Lung (tissue), 12 donors: ENCODE data around the gene AGPS. TPM values are rescaled to one million over a fixed set of nuclear protein-coding genes. Genes with fewer than 3 reads are reported as not detected.

Experiments
- ATAC-seq: fragments of 200-7000 bp; cut with Tn5 transposase; one replicate; pipeline ENCODE4 v1.9.1; 2020; ENCODE audit warnings: moderate number of reproducible peaks; ENCODE audit not compliant: insufficient read depth, low FRiP score
- DNase-seq, 3 donors: peaks; one replicate each; pipeline ENCODE4 v3.0.0-alpha.2; 2013 to 2017
- H3K27ac ChIP-seq, 2 donors: one replicate each; pipeline ENCODE4 v1.5.1; 2013; ENCODE audit warnings: mild to moderate bottlenecking in 2 of 2, moderate library complexity in 2 of 2, control low read depth in 1 of 2, inconsistent platforms in 1 of 2, low read depth in 1 of 2, low read length in 1 of 2
- H3K27me3 ChIP-seq, 3 donors: one replicate each; pipeline ENCODE4 v1.5.1; 2013; ENCODE audit warnings: low read length in 2 of 3; ENCODE audit not compliant: control insufficient read depth in 3 of 3, insufficient read depth in 3 of 3
- H3K36me3 ChIP-seq, 4 donors: one replicate each; pipeline ENCODE4 v1.5.1; 2013; ENCODE audit warnings: low read length in 4 of 4, mild to moderate bottlenecking in 1 of 4, moderate library complexity in 1 of 4; ENCODE audit not compliant: control insufficient read depth in 4 of 4, insufficient read depth in 4 of 4
- H3K4me1 ChIP-seq, 5 donors: one replicate each; pipeline ENCODE4 v1.5.1; 2013; ENCODE audit warnings: low read length in 5 of 5, mild to moderate bottlenecking in 2 of 5, moderate library complexity in 1 of 5; ENCODE audit not compliant: control insufficient read depth in 5 of 5, insufficient read depth in 5 of 5
- H3K4me3 ChIP-seq: one replicate; pipeline ENCODE4 v1.5.1; 2013; ENCODE audit warnings: mild to moderate bottlenecking, control low read depth, moderate library complexity
- H3K9ac ChIP-seq, 2 donors: one replicate each; pipeline ENCODE4 v1.5.1; 2013; ENCODE audit warnings: low read length in 2 of 2, control low read depth in 1 of 2; ENCODE audit not compliant: insufficient read depth in 1 of 2
- H3K9me3 ChIP-seq, 4 donors: one replicate each; pipeline ENCODE4 v1.5.1; 2013; ENCODE audit warnings: low read length in 3 of 4, mild to moderate bottlenecking in 1 of 4, moderate library complexity in 1 of 4; ENCODE audit not compliant: control insufficient read depth in 4 of 4, insufficient read depth in 3 of 4
- CTCF ChIP-seq: IDR thresholded peaks from 2 replicates; pipeline ENCODE4 v1.5.1; 2012; ENCODE audit warnings: mild to moderate bottlenecking; ENCODE audit errors: control extremely low read depth, extremely low read depth
- WGBS, 2 donors: extraction: QIAGEN DNeasy Blood & Tissue Kit; methylation state at CpG; one replicate each; pipeline ENCODE4 v1.1.7; 2013; 5-methylcytosine and 5-hydroxymethylcytosine counted together
- polyA plus RNA-seq, 2 donors: library from polyadenylated mRNA; stranded (reverse); fragments of 200-250 nt; gene quantifications; one replicate each; pipeline ENCODE4 v1.2.1, GENCODE V29; 2013
- total RNA-seq, 2 donors: library from RNA; depleted of rRNA in 1 of 2; stranded (reverse); fragments of >200 nt in 1 of 2; gene quantifications; one replicate each; pipeline ENCODE4 v1.2.1, GENCODE V29; 2014 to 2021
- donor health status: control.
- donor health status: control.
- donor health status: Bipolar disorder and iron deficiency.
- donor health status: healthy.
- donor health status: DM: yes; HTN: yes; CAD: no.

Gene AGPS
- total and polyA plus RNA-seq, 4 donors = 5.2 to 43.9 (median 23.8) TPM

DNA sequence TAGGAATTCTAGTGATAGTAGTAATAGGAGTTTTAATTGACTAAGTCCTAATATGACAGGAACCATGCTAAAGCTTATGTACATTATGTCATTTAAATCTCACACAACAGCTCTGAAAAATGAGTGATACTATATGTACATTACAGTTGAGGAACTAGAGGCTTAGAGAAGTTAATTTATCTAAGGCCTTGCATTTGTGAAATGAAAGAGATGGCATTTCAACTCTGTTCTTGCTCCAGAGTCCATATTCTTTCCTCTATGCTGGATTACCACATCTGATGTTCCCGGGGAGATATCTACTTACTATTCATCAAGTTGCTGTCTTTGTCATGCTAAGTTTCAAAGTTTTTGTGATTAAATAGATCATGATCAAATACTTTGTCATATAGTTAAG is 5.7 kb downstream of the AGPS start:
- no peaks in the 10 kb centered on the region for H3K9me3 ChIP-seq
- WGBS, 2 donors = 34 to 70% methylated on average over 1 of the region's 1 CpG
- TF ChIP-seq CTCF = no peak
- ATAC-seq (no peak), DNase-seq (no peak)
- H3K27me3 ChIP-seq = no peaks in the 10 kb centered on the region
- H3K9ac ChIP-seq = no peak overlapping the region
- no peak overlapping the region for H3K27ac ChIP-seq
- H3K4me1 ChIP-seq = peaks cover 0 to 32% (median 4%) of the 10 kb centered on the region in 5 donors
- no peak overlapping the region for H3K4me3 ChIP-seq
- no peaks in the 10 kb centered on the region for H3K36me3 ChIP-seq

DNA sequence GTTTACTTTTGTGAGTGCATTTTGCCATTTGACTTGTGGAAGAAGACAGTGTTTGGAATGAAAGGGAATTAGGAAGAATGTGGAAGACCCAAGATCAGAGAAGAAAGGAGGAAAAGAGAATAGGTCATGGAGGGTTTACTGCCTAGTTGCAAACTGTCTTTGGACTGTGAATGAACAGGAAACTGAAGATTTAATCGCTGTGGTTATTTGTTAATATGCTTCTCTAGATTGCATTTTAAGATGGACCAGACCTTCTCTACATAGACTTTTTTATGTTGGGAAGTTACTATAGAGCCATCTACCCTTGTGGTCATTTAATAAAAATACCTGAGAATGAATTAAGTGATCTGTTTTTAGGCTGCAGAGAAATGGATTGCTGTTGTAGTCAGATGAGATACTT is 6.2 kb downstream of the AGPS start:
- DNase-seq (no peak), ATAC-seq (no peak)
- no peaks in the 10 kb centered on the region for H3K27me3 ChIP-seq
- no peak overlapping the region for H3K9ac ChIP-seq
- WGBS, 2 donors = 53 to 61% methylated on average over 1 of the region's 1 CpG
- no peak overlapping the region for H3K4me3 ChIP-seq
- H3K9me3 ChIP-seq = no peaks in the 10 kb centered on the region
- H3K27ac ChIP-seq = peak overlapping the region in 1 of 2 donors; percentile 21
- H3K36me3 ChIP-seq = no peaks in the 10 kb centered on the region
- peaks cover 0 to 27% (median 2%) of the 10 kb centered on the region in 5 donors for H3K4me1 ChIP-seq
- TF ChIP-seq CTCF = no peak

DNA sequence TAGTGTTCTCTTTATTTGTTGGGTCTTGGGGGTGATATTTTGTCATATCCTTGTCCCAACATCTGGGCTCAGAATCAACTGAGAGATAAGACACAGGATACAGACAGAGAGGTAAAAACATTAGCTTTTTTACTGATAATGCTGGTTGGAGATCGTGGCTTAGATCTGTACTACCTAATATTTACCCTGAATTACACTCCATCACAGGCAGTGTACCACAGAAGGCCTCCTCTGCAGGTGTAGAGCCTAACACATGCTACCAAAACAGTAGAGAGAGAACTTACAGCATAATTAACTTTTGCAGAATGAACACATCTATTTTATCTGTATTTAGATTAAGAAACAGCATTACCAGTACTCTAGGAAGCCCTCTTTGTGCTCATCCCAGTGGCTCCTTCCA is 6.8 kb downstream of the AGPS start:
- Histone ChIP-seq H3K27ac (peak overlapping the region in 1 of 2 donors; percentile 21), H3K4me3 (no peak overlapping the region), H3K36me3 (no peaks in the 10 kb centered on the region), H3K27me3 (no peaks in the 10 kb centered on the region), H3K9ac (no peak overlapping the region), H3K9me3 (no peaks in the 10 kb centered on the region), H3K4me1 (peaks cover 0 to 29% (median 0%) of the 10 kb centered on the region in 5 donors)
- no peak for DNase-seq
- no peak for ATAC-seq
- no peak for TF ChIP-seq CTCF
- 31 to 36% methylated on average over 1 of the region's 1 CpG for WGBS, 2 donors

DNA sequence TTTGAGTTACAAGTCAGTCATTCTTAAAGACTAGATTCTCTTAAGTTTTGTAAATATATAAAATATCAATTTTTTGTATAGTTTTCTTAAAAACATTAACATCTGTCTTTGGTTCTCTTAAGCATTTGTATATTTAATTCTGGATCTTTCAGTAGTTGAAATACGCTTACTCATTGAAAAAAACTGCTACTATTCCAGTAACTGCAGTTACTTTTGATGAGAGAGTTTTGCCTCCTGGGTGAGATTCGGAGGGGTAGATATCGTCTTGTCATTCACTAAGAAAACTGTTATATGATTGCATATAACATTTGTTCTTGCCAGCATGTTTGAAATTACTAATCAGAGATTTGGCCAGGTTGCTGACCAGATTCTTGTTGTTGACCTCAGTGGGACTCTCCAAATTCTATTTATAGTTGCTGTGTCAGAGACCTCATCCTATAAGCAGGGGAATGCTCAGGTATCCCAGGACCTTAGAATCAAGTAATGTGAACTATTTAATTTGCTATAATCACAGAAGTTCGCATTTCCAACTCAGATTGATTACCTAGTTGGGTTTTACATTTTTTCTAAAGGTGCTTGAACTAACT is 7.9 kb downstream of the AGPS start:
- ATAC-seq (no peak), DNase-seq (no peak)
- Histone ChIP-seq H3K4me3 (no peak overlapping the region), H3K4me1 (peaks cover 0 to 26% (median 0%) of the 10 kb centered on the region in 5 donors), H3K9me3 (no peaks in the 10 kb centered on the region), H3K27ac (no peak overlapping the region), H3K36me3 (no peaks in the 10 kb centered on the region), H3K9ac (no peak overlapping the region), H3K27me3 (no peaks in the 10 kb centered on the region)
- 79 to 84% methylated on average over 4 of the region's 4 CpGs for WGBS, 2 donors
- no peak for TF ChIP-seq CTCF
